Activated T-cell treated with anti-CD3 and anti-CD28 coated beads for 1 hour (primary cell): ENCODE measurements around the gene RAPGEF4.

Experiments used
- DNase-seq: peaks from one replicate; pipeline ENCODE4 v3.0.0-alpha.2; 2020; ENCODE audit warnings: low read depth

The RAPGEF4 gene

GRCh38 chr2:172943539-172943938, 207.9 kb downstream of the RAPGEF4 start:
- no peak for DNase-seq

GRCh38 chr2:172944022-172944793, 208.6 kb downstream of the RAPGEF4 start:
- no peak for DNase-seq

- DNase-seq = no peak
These were observed 209.3 kb downstream of the RAPGEF4 start for GRCh38 chr2:172944794-172945509.

GRCh38 chr2:172945510-172945850, 209.8 kb downstream of the RAPGEF4 start:
- DNase-seq = no peak

- DNase-seq = no peak
These were observed 212.0 kb downstream of the RAPGEF4 start for GRCh38 chr2:172947461-172948153.

GRCh38 chr2:172949522-172949921, 213.9 kb downstream of the RAPGEF4 start:
- no peak for DNase-seq

GRCh38 chr2:172950565-172950964, 214.9 kb downstream of the RAPGEF4 start:
- DNase-seq = no peak

GRCh38 chr2:172951554-172951953, 215.9 kb downstream of the RAPGEF4 start:
- DNase-seq = no peak

- DNase-seq = no peak
These were observed 217.8 kb downstream of the RAPGEF4 start for GRCh38 chr2:172953411-172953810.

GRCh38 chr2:172953970-172954852, 218.6 kb downstream of the RAPGEF4 start:
- DNase-seq = no peak

- no peak for DNase-seq
These were observed 219.9 kb downstream of the RAPGEF4 start for GRCh38 chr2:172955587-172955986.

GRCh38 chr2:172957734-172958133, 222.1 kb downstream of the RAPGEF4 start:
- no peak for DNase-seq

- no peak for DNase-seq
These were observed 226.4 kb downstream of the RAPGEF4 start for GRCh38 chr2:172962082-172962481.

- DNase-seq = no peak
These were observed 227.2 kb downstream of the RAPGEF4 start for GRCh38 chr2:172962824-172963223.

GRCh38 chr2:172964511-172965139, 229.0 kb downstream of the RAPGEF4 start:
- DNase-seq = no peak

- no peak for DNase-seq
These were observed 230.0 kb downstream of the RAPGEF4 start for GRCh38 chr2:172965433-172966212.

- no peak for DNase-seq
These were observed 231.7 kb downstream of the RAPGEF4 start for GRCh38 chr2:172967036-172967982.

- DNase-seq = no peak
These were observed 232.4 kb downstream of the RAPGEF4 start for GRCh38 chr2:172968061-172968469.

- no peak for DNase-seq
These were observed 233.5 kb downstream of the RAPGEF4 start for GRCh38 chr2:172969166-172969565.

GRCh38 chr2:172969609-172970008, 234.0 kb downstream of the RAPGEF4 start:
- DNase-seq = no peak
